IMR-90 (cell line): Measurements from ENCODE around the gene FAM124B. TPM values are rescaled to one million over a fixed set of nuclear protein-coding genes. Genes with fewer than 3 reads are reported as not detected.

Source experiments
- ATAC-seq: fragments of 200-7000 bp; cut with Tn5 transposase; 2 replicates; pipeline ENCODE4 v1.9.1; 2020; ENCODE audit warnings: low read depth, mild to moderate bottlenecking, moderate library complexity
- BruUV-seq: library from RNA; stranded (reverse); fragments of 400-500 nt; replicated peaks from 2 replicates; lab custom pipeline; 2021; lab: Mats Ljungman, UMichigan
- CTCF ChIA-PET: fragments of 300-600 bp; formaldehyde crosslinking; extraction: SDS; loops from one replicate; lab custom pipeline; 2021; ENCODE audit warnings: antibody characterized with exemption; lab: Yijun Ruan, JAX
- POLR2A ChIA-PET: fragments of 300-600 bp; sonication (Branson Sonifier 250); formaldehyde crosslinking; loops from one replicate; lab custom pipeline; 2022; ENCODE audit warnings: antibody characterized with exemption; ENCODE audit not compliant: unreplicated experiment; lab: Charles Lee
- DNase-seq: peaks from one replicate; pipeline ENCODE4 v3.0.0; 2013
- H2AFZ ChIP-seq: replicated peaks from 2 replicates; pipeline ENCODE3; 2013; ENCODE audit warnings: low read length, mild to moderate bottlenecking; ENCODE audit not compliant: poor library complexity
- H2AK5ac ChIP-seq: 2 replicates; pipeline ENCODE4 v1.6.1; 2013; ENCODE audit warnings: low read depth, low read length, inconsistent platforms
- H2AK9ac ChIP-seq: replicated peaks from 2 replicates; pipeline ENCODE3; 2013; ENCODE audit warnings: mild to moderate bottlenecking, low read depth, low read length, moderate library complexity; ENCODE audit not compliant: poor library complexity
- H2BK120ac ChIP-seq: 2 replicates; pipeline ENCODE4 v1.6.1; 2013; ENCODE audit warnings: low read depth, low read length, inconsistent platforms
- H2BK15ac ChIP-seq: 3 replicates; pipeline ENCODE4 v1.6.1; 2013; ENCODE audit warnings: low read depth, low read length, inconsistent platforms
- H2BK20ac ChIP-seq: 2 replicates; pipeline ENCODE4 v1.6.1; 2013; ENCODE audit warnings: low read depth, mild to moderate bottlenecking, inconsistent platforms, low read length, moderate library complexity
- H2BK5ac ChIP-seq: 2 replicates; pipeline ENCODE4 v1.6.1; 2013; ENCODE audit warnings: mild to moderate bottlenecking, low read depth, low read length, inconsistent platforms; ENCODE audit not compliant: poor library complexity, severe bottlenecking
- H3K14ac ChIP-seq: replicated peaks from 2 replicates; pipeline ENCODE4 v1.6.1; 2013; ENCODE audit warnings: low read depth, low read length, inconsistent platforms
- H3K18ac ChIP-seq: 2 replicates; pipeline ENCODE4 v1.6.1; 2013; ENCODE audit warnings: low read depth, low read length, control low read depth
- H3K23ac ChIP-seq: 2 replicates; pipeline ENCODE4 v1.6.1; 2013; ENCODE audit warnings: low read depth, low read length, inconsistent platforms
- H3K27ac ChIP-seq: 2 replicates; pipeline ENCODE4 v1.5.1; 2013; ENCODE audit warnings: mild to moderate bottlenecking, control low read depth, low read length; ENCODE audit not compliant: insufficient read depth
- H3K27me3 ChIP-seq: 2 replicates; pipeline ENCODE4 v1.6.1; 2013; ENCODE audit warnings: low read length; ENCODE audit not compliant: control insufficient read depth, insufficient read depth
- H3K36me3 ChIP-seq: 2 replicates; pipeline ENCODE4 v1.6.1; 2013; ENCODE audit warnings: low read length, mixed read lengths; ENCODE audit not compliant: control insufficient read depth, insufficient read depth
- H3K4ac ChIP-seq: 2 replicates; pipeline ENCODE4 v1.6.1; 2013; ENCODE audit warnings: low read depth, low read length, inconsistent platforms
- H3K4me1 ChIP-seq: 2 replicates; pipeline ENCODE4 v1.6.1; 2013; ENCODE audit warnings: low read length, mixed read lengths; ENCODE audit not compliant: control insufficient read depth, insufficient read depth
- H3K4me2 ChIP-seq: 2 replicates; pipeline ENCODE4 v1.6.1; 2013; ENCODE audit warnings: low read depth, mild to moderate bottlenecking, control low read depth, low read length, moderate library complexity
- H3K4me3 ChIP-seq: 2 replicates; pipeline ENCODE4 v1.5.1; 2013; ENCODE audit warnings: low read depth, mild to moderate bottlenecking, control low read depth, low read length, moderate library complexity; ENCODE audit not compliant: insufficient read depth
- H3K56ac ChIP-seq: 2 replicates; pipeline ENCODE4 v1.6.1; 2013; ENCODE audit warnings: low read length, inconsistent platforms; ENCODE audit not compliant: insufficient read depth; ENCODE audit errors: extremely low read depth
- H3K79me1 ChIP-seq, 2 experiments: 2 replicates each; pipeline ENCODE4 v1.6.1; 2013; ENCODE audit warnings: low read length in 2 of 2, inconsistent platforms in 1 of 2, low read depth in 1 of 2
- H3K9ac ChIP-seq: 2 replicates; pipeline ENCODE4 v1.6.1; 2013; ENCODE audit warnings: low read depth, low read length, control low read depth
- H3K9me1 ChIP-seq: 2 replicates; pipeline ENCODE4 v1.6.1; 2013; ENCODE audit warnings: low read length, inconsistent platforms; ENCODE audit not compliant: insufficient read depth
- H3K9me3 ChIP-seq: 2 replicates; pipeline ENCODE4 v1.6.1; 2013; ENCODE audit warnings: low read length; ENCODE audit not compliant: control insufficient read depth, insufficient read depth
- H4K20me1 ChIP-seq: 2 replicates; pipeline ENCODE4 v1.6.1; 2013; ENCODE audit warnings: low read length, inconsistent platforms; ENCODE audit not compliant: insufficient read depth
- H4K5ac ChIP-seq: 2 replicates; pipeline ENCODE4 v1.6.1; 2013; ENCODE audit warnings: mild to moderate bottlenecking, low read depth, low read length, control low read depth
- H4K8ac ChIP-seq, 2 experiments: 2 replicates each; pipeline ENCODE4 v1.6.1; 2013; ENCODE audit warnings: low read depth in 2 of 2, low read length in 2 of 2, control low read depth in 1 of 2, inconsistent platforms in 1 of 2
- H4K91ac ChIP-seq: 2 replicates; pipeline ENCODE4 v1.6.1; 2013; ENCODE audit warnings: low read depth, low read length, inconsistent platforms; ENCODE audit not compliant: insufficient read depth
- FOS ChIP-seq: fragments of 150-350 bp; IDR thresholded peaks from 2 replicates; pipeline ENCODE4 v1.6.1; 2016; ENCODE audit warnings: low read depth, low read length
- RAD21 ChIP-seq: IDR thresholded peaks from 2 replicates; pipeline ENCODE4 v1.6.1; 2012; ENCODE audit warnings: low read length, improper control_type of control experiment
- RCOR1 ChIP-seq: IDR thresholded peaks from 2 replicates; pipeline ENCODE4 v1.6.1; 2012; ENCODE audit warnings: mild to moderate bottlenecking, low read length, improper control_type of control experiment; ENCODE audit not compliant: insufficient replicate concordance
- RFX5 ChIP-seq: IDR thresholded peaks from 2 replicates; pipeline ENCODE4 v1.8.0; 2012; ENCODE audit warnings: low read depth, mild to moderate bottlenecking, low read length, moderate library complexity
- SMC3 ChIP-seq: fragments of 150-350 bp; IDR thresholded peaks from 2 replicates; pipeline ENCODE4 v1.6.1; 2016; ENCODE audit warnings: low read depth, mild to moderate bottlenecking, antibody characterized with exemption, low read length, moderate library complexity
- WGBS, 2 experiments: methylation state at CpG; one replicate each; pipeline versions ENCODE4 v1.1.5 to v1.1.7; 2013; ENCODE audit warnings: missing lambda C conversion rate in 2 of 2; ENCODE audit not compliant: insufficient read length in 1 of 2; ENCODE audit errors: extremely low coverage in 2 of 2; 5-methylcytosine and 5-hydroxymethylcytosine counted together
- dilution Hi-C: fragments of 300-500 bp; cut with HindIII; formaldehyde crosslinking; loops from one replicate; pipeline ENCODE4 v1.14.3; 2018; ENCODE audit warnings: low sequenced_read_pairs; ENCODE audit not compliant: unreplicated experiment
- in situ Hi-C: fragments of 300-500 bp; cut with MboI; formaldehyde crosslinking; loops from 3 replicates; pipeline ENCODE4 v1.14.3; 2019; ENCODE audit warnings: low sequenced_read_pairs, inconsistent platforms, mixed read lengths
- intact Hi-C: fragments of 100-400 bp; cut with micrococcal nuclease; formaldehyde crosslinking; loops from 2 replicates; pipeline ENCODE4 v1.10.0; 2022
- polyA plus RNA-seq, 3 experiments: library from polyadenylated mRNA; depleted of rRNA; stranded (reverse); fragments of >200 nt; gene quantifications; 2 replicates each; pipeline ENCODE4 v1.2.3, GENCODE V29; 2012; ENCODE audit warnings: low replicate concordance in 1 of 3
- total RNA-seq: library from RNA; depleted of rRNA; stranded (reverse); fragments of >200 nt; gene quantifications from 2 replicates; pipeline ENCODE4 v1.2.3, GENCODE V29; 2012
- TF ChIP-seq, protein P1 (sequence below): conservative IDR thresholded peaks from 2 replicates; pipeline ENCODE4 v1.5.1; 2012; ENCODE audit warnings: mild to moderate bottlenecking, low read depth, low read length, improper control_type of control experiment
- TF ChIP-seq, protein P2 (sequence below): fragments of 150-350 bp; IDR thresholded peaks from 2 replicates; pipeline ENCODE4 v1.6.1; 2017; ENCODE audit warnings: mild to moderate bottlenecking, antibody characterized with exemption, low read length, low read depth

FAM124B gene
- total and polyA plus RNA-seq, 2 of the 4 experiments (the other 2 are of a cell fraction): not detected

DNA sequence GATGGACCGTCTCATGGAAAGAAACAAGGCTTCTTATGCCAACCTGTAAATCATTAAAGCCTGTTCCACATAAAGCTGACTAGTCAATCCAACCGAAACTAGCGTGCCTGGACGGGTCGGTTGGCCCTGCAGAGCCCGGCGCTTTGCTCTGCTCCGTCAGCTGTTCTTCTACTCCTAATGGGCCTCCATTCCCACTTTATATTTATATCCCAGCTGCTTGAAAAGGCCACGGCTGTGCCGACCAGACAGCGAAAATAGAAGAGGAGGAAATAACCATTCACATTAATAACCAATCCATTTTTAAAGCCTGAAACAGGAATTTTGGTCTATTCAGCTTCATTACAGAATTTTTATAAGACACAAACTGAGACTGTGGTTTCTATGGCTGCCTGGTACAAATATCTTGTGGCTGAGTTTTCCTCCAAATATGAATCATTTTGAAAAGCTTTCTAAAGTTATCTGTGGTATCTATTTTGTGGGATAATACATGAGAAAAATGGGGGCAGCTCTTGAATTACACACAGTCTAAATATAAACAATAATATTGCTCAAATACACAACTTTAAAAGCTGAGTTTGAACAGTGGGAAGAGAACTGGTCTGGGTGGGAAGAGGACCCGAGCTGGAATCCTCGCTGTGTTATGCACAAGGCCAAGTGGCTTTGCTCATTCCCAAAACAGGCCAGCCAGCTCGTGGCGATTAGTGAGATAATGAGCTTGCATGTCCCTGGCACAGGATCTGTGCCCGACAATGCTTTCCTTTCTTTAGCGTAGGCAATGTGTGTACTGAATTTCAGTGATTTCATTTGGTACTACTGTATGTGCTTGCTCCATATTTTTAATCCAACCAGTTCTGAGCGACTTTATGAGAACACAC, 10.5 kb upstream of the FAM124B start:
- Histone ChIP-seq H3K23ac (no peak overlapping the region), H3K56ac (no peak overlapping the region), H2BK20ac (no peak overlapping the region), H4K8ac (no peak overlapping the region), H3K36me3 (no peaks in the 10 kb centered on the region), H3K27ac (no peak overlapping the region), H4K20me1 (no peaks in the 10 kb centered on the region), H2AK5ac (no peak overlapping the region), H2AFZ (peak overlapping the region; percentile 35), H3K4me1 (peaks cover 1% of the 10 kb centered on the region; the same call in 1 of the 2 replicates), H3K4me2 (peak overlapping the region; percentile 10; the same call in 1 of the 2 replicates), H3K14ac (no peak overlapping the region), H3K18ac (no peak overlapping the region), H4K91ac (no peak overlapping the region), H3K9me1 (no peaks in the 10 kb centered on the region), H2BK15ac (no peak overlapping the region), H2AK9ac (no peak overlapping the region), H3K9me3 (no peaks in the 10 kb centered on the region), H3K4ac (no peak overlapping the region), H2BK120ac (no peak overlapping the region), H3K27me3 (peaks cover 2% of the 10 kb centered on the region), H4K5ac (no peak overlapping the region), H3K4me3 (no peak overlapping the region), H2BK5ac (no peak overlapping the region), H3K9ac (no peak overlapping the region), H3K79me1 (no peaks in the 10 kb centered on the region)
- ATAC-seq (peak; percentile 74), DNase-seq (peak; percentile 25)
- WGBS, 2 experiments: 60% methylated on average over 1 of the region's 18 CpGs; no CpG with 5 or more reads in 1 of the 2 experiments
- in situ Hi-C loops: no loop called here
- POLR2A ChIA-PET: no interaction called here
- CTCF ChIA-PET: interaction anchor here (0.7 to 1.2 kb wide), 2 partner anchors 174 to 239 kb away, joined by 3 to 5 read pairs; no protein-coding TSS in a partner anchor
- BruUV-seq: no TSS peak
- dilution Hi-C loops: no loop called here
- no peak for TF ChIP-seq FOS
- no peak for TF ChIP-seq SMC3
- TF ChIP-seq RFX5: no peak
- no peak for TF ChIP-seq RAD21
- TF ChIP-seq, protein P1, sequence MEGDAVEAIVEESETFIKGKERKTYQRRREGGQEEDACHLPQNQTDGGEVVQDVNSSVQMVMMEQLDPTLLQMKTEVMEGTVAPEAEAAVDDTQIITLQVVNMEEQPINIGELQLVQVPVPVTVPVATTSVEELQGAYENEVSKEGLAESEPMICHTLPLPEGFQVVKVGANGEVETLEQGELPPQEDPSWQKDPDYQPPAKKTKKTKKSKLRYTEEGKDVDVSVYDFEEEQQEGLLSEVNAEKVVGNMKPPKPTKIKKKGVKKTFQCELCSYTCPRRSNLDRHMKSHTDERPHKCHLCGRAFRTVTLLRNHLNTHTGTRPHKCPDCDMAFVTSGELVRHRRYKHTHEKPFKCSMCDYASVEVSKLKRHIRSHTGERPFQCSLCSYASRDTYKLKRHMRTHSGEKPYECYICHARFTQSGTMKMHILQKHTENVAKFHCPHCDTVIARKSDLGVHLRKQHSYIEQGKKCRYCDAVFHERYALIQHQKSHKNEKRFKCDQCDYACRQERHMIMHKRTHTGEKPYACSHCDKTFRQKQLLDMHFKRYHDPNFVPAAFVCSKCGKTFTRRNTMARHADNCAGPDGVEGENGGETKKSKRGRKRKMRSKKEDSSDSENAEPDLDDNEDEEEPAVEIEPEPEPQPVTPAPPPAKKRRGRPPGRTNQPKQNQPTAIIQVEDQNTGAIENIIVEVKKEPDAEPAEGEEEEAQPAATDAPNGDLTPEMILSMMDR: no peak
- TF ChIP-seq RCOR1: no peak
- TF ChIP-seq, protein P2, sequence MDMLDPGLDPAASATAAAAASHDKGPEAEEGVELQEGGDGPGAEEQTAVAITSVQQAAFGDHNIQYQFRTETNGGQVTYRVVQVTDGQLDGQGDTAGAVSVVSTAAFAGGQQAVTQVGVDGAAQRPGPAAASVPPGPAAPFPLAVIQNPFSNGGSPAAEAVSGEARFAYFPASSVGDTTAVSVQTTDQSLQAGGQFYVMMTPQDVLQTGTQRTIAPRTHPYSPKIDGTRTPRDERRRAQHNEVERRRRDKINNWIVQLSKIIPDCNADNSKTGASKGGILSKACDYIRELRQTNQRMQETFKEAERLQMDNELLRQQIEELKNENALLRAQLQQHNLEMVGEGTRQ: no peak
- intact Hi-C loops: no loop called here
